ENCODE measurements around the gene KRTAP4-11. TPM values are rescaled to one million over a fixed set of nuclear protein-coding genes. Genes with fewer than 3 reads are reported as not detected.

KRTAP4-11 gene
- total and polyA plus RNA-seq, 2 of the 4 experiments (the other 2 are of a cell fraction), result not detected

DNA sequence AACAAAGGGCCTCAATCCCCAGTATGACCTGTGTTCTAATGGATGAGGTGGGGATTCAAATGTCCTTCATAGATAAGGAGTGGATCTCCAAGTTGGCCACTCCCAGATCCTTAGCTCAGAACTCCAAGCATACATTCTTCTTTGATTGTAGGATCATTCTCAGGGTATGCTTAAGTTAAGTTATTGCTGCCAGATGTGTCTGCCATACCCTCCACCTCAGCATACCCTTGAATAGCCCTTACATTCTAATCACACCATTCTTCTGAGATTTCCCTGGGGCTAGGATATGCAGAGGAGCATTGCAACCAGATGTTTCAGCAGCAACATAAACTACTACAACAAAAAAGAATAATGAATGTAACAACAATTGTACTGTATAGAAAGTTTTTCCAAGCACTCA lies 50.9 kb downstream of the KRTAP4-11 start:
- in situ Hi-C loops (cut with MboI; ENCODE audit: low sequenced_read_pairs), result no loop called here
- intact Hi-C loops (cut with micrococcal nuclease), result no loop called here
- H2BK20ac ChIP-seq (ENCODE audit: low read depth, low read length), result peak overlapping the region; percentile 79

More for the DNA sequence above, 50.9 kb downstream of the KRTAP4-11 start:
- peak overlapping the region; percentile 90 for H4K91ac ChIP-seq (ENCODE audit: insufficient read depth, low read depth, low read length)
- dilution Hi-C loops (cut with HindIII; ENCODE audit: low sequenced_read_pairs, unreplicated experiment), result no loop called here
- no peak overlapping the region for H3K4me2 ChIP-seq (ENCODE audit: low read depth, low read length)
- H2BK15ac ChIP-seq (ENCODE audit: low read depth, low read length), result peak overlapping the region; percentile 74; the same call in 2 of the 3 replicates
- H3K27me3 ChIP-seq (ENCODE audit: control insufficient read depth, insufficient read depth, low read length), result no peaks in the 10 kb centered on the region
- peaks cover 5% of the 10 kb centered on the region; the same call in 1 of the 2 replicates for H3K4me1 ChIP-seq (ENCODE audit: control insufficient read depth, insufficient read depth, low read length)
- no peak overlapping the region for H3K9ac ChIP-seq (ENCODE audit: low read depth, low read length)
- H3K79me1 ChIP-seq (ENCODE audit: low read depth in 1 of 2, low read length in 2 of 2), result no peaks in the 10 kb centered on the region
- H2BK5ac ChIP-seq (ENCODE audit: low read depth, low read length, poor library complexity, severe bottlenecking), result peak overlapping the region; percentile 94
- no peaks in the 10 kb centered on the region for H4K20me1 ChIP-seq (ENCODE audit: insufficient read depth, low read length)
- peak overlapping the region; percentile 7 to 91; a peak in 3 of 4 replicates for H4K8ac ChIP-seq (ENCODE audit: low read depth in 2 of 2, low read length in 2 of 2)
- ChIA-PET CTCF (no interaction called here), POLR2A (ENCODE audit: unreplicated experiment) (no interaction called here)
- TF ChIP-seq MAFK (IDR thresholded peaks at IDR 0.05; ENCODE audit: low read depth, low read length) (no peak), MAZ (IDR thresholded peaks at IDR 0.05; ENCODE audit: borderline replicate concordance, low read depth, low read length) (no peak), RAD21 (IDR thresholded peaks at IDR 0.05; ENCODE audit: low read length) (no peak), SMC3 (IDR thresholded peaks at IDR 0.05; ENCODE audit: low read depth, low read length) (no peak), BHLHE40 (IDR thresholded peaks at IDR 0.05; ENCODE audit: low read depth, low read length) (no peak), POLR2A (IDR thresholded peaks at IDR 0.05; ENCODE audit: low read depth, low read length) (no peak), RCOR1 (IDR thresholded peaks at IDR 0.05; ENCODE audit: insufficient replicate concordance, low read length) (no peak), CEBPB (IDR thresholded peaks at IDR 0.05; ENCODE audit: low read depth, low read length) (no peak), RFX5 (IDR thresholded peaks at IDR 0.05; ENCODE audit: low read depth, low read length) (no peak)
- TF ChIP-seq, protein P1, sequence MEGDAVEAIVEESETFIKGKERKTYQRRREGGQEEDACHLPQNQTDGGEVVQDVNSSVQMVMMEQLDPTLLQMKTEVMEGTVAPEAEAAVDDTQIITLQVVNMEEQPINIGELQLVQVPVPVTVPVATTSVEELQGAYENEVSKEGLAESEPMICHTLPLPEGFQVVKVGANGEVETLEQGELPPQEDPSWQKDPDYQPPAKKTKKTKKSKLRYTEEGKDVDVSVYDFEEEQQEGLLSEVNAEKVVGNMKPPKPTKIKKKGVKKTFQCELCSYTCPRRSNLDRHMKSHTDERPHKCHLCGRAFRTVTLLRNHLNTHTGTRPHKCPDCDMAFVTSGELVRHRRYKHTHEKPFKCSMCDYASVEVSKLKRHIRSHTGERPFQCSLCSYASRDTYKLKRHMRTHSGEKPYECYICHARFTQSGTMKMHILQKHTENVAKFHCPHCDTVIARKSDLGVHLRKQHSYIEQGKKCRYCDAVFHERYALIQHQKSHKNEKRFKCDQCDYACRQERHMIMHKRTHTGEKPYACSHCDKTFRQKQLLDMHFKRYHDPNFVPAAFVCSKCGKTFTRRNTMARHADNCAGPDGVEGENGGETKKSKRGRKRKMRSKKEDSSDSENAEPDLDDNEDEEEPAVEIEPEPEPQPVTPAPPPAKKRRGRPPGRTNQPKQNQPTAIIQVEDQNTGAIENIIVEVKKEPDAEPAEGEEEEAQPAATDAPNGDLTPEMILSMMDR (conservative IDR thresholded peaks at IDR 0.05; ENCODE audit: low read depth, low read length), result no peak
- TF ChIP-seq, protein P2, sequence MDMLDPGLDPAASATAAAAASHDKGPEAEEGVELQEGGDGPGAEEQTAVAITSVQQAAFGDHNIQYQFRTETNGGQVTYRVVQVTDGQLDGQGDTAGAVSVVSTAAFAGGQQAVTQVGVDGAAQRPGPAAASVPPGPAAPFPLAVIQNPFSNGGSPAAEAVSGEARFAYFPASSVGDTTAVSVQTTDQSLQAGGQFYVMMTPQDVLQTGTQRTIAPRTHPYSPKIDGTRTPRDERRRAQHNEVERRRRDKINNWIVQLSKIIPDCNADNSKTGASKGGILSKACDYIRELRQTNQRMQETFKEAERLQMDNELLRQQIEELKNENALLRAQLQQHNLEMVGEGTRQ (IDR thresholded peaks at IDR 0.05; ENCODE audit: low read depth, low read length), result no peak
- H3K4ac ChIP-seq (ENCODE audit: low read depth, low read length), result peak overlapping the region; percentile 95
- peak overlapping the region; percentile 90; the same call in 1 of the 2 replicates for H3K18ac ChIP-seq (ENCODE audit: low read depth, low read length)
- H3K36me3 ChIP-seq (ENCODE audit: control insufficient read depth, insufficient read depth, low read length), result no peaks in the 10 kb centered on the region
- no peak overlapping the region for H3K27ac ChIP-seq (ENCODE audit: insufficient read depth, low read length)
- H2BK120ac ChIP-seq (ENCODE audit: low read depth, low read length), result peak overlapping the region; percentile 96
- no TSS peak for BruUV-seq (replicated peaks)
- H3K9me1 ChIP-seq (ENCODE audit: insufficient read depth, low read length), result peaks cover 7% of the 10 kb centered on the region
- ATAC-seq (ENCODE audit: low read depth) (peak; percentile 21), DNase-seq (peak; percentile 73)
- H2AFZ ChIP-seq (replicated peaks; ENCODE audit: low read length, poor library complexity), result no peak overlapping the region
- no peaks in the 10 kb centered on the region for H3K9me3 ChIP-seq (ENCODE audit: control insufficient read depth, insufficient read depth, low read length)
- no peak overlapping the region for H3K4me3 ChIP-seq (ENCODE audit: insufficient read depth, low read depth, low read length)
- peak overlapping the region; percentile 89 for H3K14ac ChIP-seq (replicated peaks; ENCODE audit: low read depth, low read length)
- peak overlapping the region; percentile 48; the same call in 1 of the 2 replicates for H3K23ac ChIP-seq (ENCODE audit: low read depth, low read length)
- no peak overlapping the region for H2AK9ac ChIP-seq (replicated peaks; ENCODE audit: low read depth, low read length, poor library complexity)
- peak overlapping the region; percentile 82; the same call in 1 of the 2 replicates for H4K5ac ChIP-seq (ENCODE audit: low read depth, low read length)
- H2AK5ac ChIP-seq (ENCODE audit: low read depth, low read length), result peak overlapping the region; percentile 79
- no peak overlapping the region for H3K56ac ChIP-seq (ENCODE audit: extremely low read depth, insufficient read depth, low read length)

Data from IMR-90 (cell line).